SK-N-SH treated with all-trans-retinoic acid at 6 μM for 48 hours (cell line): ENCODE data around the gene SERTAD1.

Source experiments
- CREB5 ChIP-seq: fragments of 250-450 bp; sonication (Bioruptor Pico); IDR thresholded peaks from 2 replicates; pipeline ENCODE4 v1.5.1; 2020; ENCODE audit warnings: low read depth, mild to moderate bottlenecking, moderate library complexity
- PATZ1 ChIP-seq: fragments of 250-450 bp; sonication (Bioruptor Pico); IDR thresholded peaks from 2 replicates; pipeline ENCODE4 v1.8.0; 2020; ENCODE audit warnings: mild to moderate bottlenecking, moderate library complexity, borderline replicate concordance

- TF ChIP-seq CREB5 (CRISPR knock-in tag) (no peak), PATZ1 (CRISPR knock-in tag) (no peak)
Observed at GRCh38 chr19:40387155-40387554, 38.6 kb downstream of the SERTAD1 start.
